HepG2 (cell line): ENCODE data around the gene AS3MT. TPM values are rescaled to one million over a fixed set of nuclear protein-coding genes. Genes with fewer than 3 reads are reported as not detected.

Experiments
- ATAC-seq: fragments of 200-7000 bp; cut with Tn5 transposase; 3 replicates; pipeline ENCODE4 v1.9.1; 2020; ENCODE audit warnings: mild to moderate bottlenecking, moderate library complexity
- BruUV-seq: library from RNA; stranded (reverse); fragments of 400-500 nt; replicated peaks from 2 replicates; lab custom pipeline; 2021; lab: Mats Ljungman, UMichigan
- CTCF ChIA-PET: fragments of 300-600 bp; formaldehyde crosslinking; extraction: SDS; loops from one replicate; lab custom pipeline; 2021; ENCODE audit warnings: low total read pairs, inconsistent platforms, low intra/inter-chr PET ratio; lab: Yijun Ruan, JAX
- POLR2A ChIA-PET: fragments of 350-600 bp; sonication (Branson Sonifier 250); formaldehyde crosslinking; loops from one replicate; lab custom pipeline; 2020; ENCODE audit warnings: antibody characterized with exemption, inconsistent platforms; lab: Yijun Ruan, JAX
- DNase-seq: peaks from one replicate; pipeline ENCODE4 v3.0.0-alpha.2; 2015; ENCODE audit warnings: low spot score
- FAIRE-seq: peaks from 3 replicates; lab custom pipeline; 2011; peaks lifted over from hg19 to GRCh38; lab: Jason Lieb, UNC
- H2AFZ ChIP-seq: one replicate; pipeline ENCODE4 v1.6.1; 2011; ENCODE audit warnings: low read length, inconsistent platforms
- H3K27ac ChIP-seq: fragments of 300-600 bp; 3 replicates; pipeline ENCODE4 v1.8.0; 2011; ENCODE audit warnings: mixed run types, mild to moderate bottlenecking, mixed read lengths, low read length, inconsistent platforms; ENCODE audit not compliant: insufficient read depth; ENCODE audit errors: extremely low read length
- H3K27me3 ChIP-seq, 2 experiments: fragments of 200-600 bp in 1 of 2; 2 replicates in 1 of 2; 3 replicates in 1 of 2; pipeline versions ENCODE4 v1.6.0 to v1.8.0; 2011; ENCODE audit warnings: low read length in 2 of 2, mild to moderate bottlenecking in 2 of 2, moderate library complexity in 2 of 2, inconsistent platforms in 1 of 2; ENCODE audit not compliant: insufficient read depth in 2 of 2, control insufficient read depth in 1 of 2
- H3K36me3 ChIP-seq, 2 experiments: fragments of 200-600 bp in 1 of 2; replicated peaks in 1 of 2; 2 replicates in 1 of 2; 3 replicates in 1 of 2; pipeline versions ENCODE4 v1.5.1 to v1.8.0; 2011; ENCODE audit warnings: low read length in 2 of 2, inconsistent platforms in 1 of 2; ENCODE audit not compliant: insufficient read depth in 2 of 2, control insufficient read depth in 1 of 2
- H3K4me1 ChIP-seq: 2 replicates; pipeline ENCODE4 v1.5.1; 2012; ENCODE audit warnings: low read length, inconsistent platforms; ENCODE audit not compliant: insufficient read depth
- H3K4me2 ChIP-seq: 2 replicates; pipeline ENCODE4 v1.6.0; 2011; ENCODE audit warnings: low read depth, low read length, inconsistent platforms
- H3K4me3 ChIP-seq, 3 experiments: fragments of 200-600 bp in 1 of 3; sonication (generic), shearing (Covaris generic) in 1 of 3; replicated peaks in 1 of 3; 2 replicates each; pipeline ENCODE4 v1.5.1; 2011 to 2016; ENCODE audit warnings: low read length in 3 of 3, inconsistent platforms in 2 of 3, low read depth in 2 of 3, mild to moderate bottlenecking in 2 of 3, control low read depth in 1 of 3, mixed read lengths in 1 of 3; ENCODE audit not compliant: insufficient read depth in 1 of 3
- H3K79me2 ChIP-seq: one replicate; pipeline ENCODE4 v1.6.1; 2011; ENCODE audit warnings: low read length, inconsistent platforms; ENCODE audit not compliant: insufficient read depth
- H3K9ac ChIP-seq: 2 replicates; pipeline ENCODE4 v1.6.0; 2011; ENCODE audit warnings: mild to moderate bottlenecking, low read depth, low read length, inconsistent platforms; ENCODE audit not compliant: insufficient read depth
- H3K9me3 ChIP-seq: 2 replicates; pipeline ENCODE4 v1.5.1; 2012; ENCODE audit warnings: mild to moderate bottlenecking, low read length
- H4K20me1 ChIP-seq: 2 replicates; pipeline ENCODE4 v1.6.0; 2011; ENCODE audit warnings: inconsistent platforms, mild to moderate bottlenecking, low read length, moderate library complexity; ENCODE audit not compliant: insufficient read depth
- BORCS8-MEF2B ChIP-seq: sonication (generic); formaldehyde crosslinking; IDR thresholded peaks from 2 replicates; pipeline ENCODE4 v1.8.0; 2022; ENCODE audit warnings: mild to moderate bottlenecking, missing genetic modification reagents
- CC2D1A ChIP-seq: sonication (generic); formaldehyde crosslinking; IDR thresholded peaks from 2 replicates; pipeline ENCODE4 v1.8.1; 2023; ENCODE audit warnings: mild to moderate bottlenecking, missing genetic modification reagents
- FIP1L1 ChIP-seq: fragments of 200-400 bp; formaldehyde crosslinking; IDR thresholded peaks from 2 replicates; pipeline ENCODE4 v1.6.1; 2018; ENCODE audit warnings: low read depth, mild to moderate bottlenecking, low read length, moderate library complexity, borderline replicate concordance; ENCODE audit not compliant: insufficient read depth
- HNRNPUL1 ChIP-seq: fragments of 200-400 bp; formaldehyde crosslinking; IDR thresholded peaks from 2 replicates; pipeline ENCODE4 v1.6.1; 2017; ENCODE audit warnings: low read depth, mild to moderate bottlenecking, low read length, moderate library complexity
- MIER2 ChIP-seq: IDR thresholded peaks from 2 replicates; pipeline ENCODE4 v1.6.1; 2016; ENCODE audit warnings: missing biosample characterization, missing genetic modification reagents
- MYC ChIP-seq: sonication (generic); formaldehyde crosslinking; IDR thresholded peaks from 2 replicates; pipeline ENCODE4 v1.9.0; 2021; ENCODE audit warnings: missing genetic modification reagents, borderline replicate concordance
- SMAD3 ChIP-seq: sonication (generic); formaldehyde crosslinking; IDR thresholded peaks from 2 replicates; pipeline ENCODE4 v1.4.0; 2020; ENCODE audit warnings: missing genetic modification reagents
- SPEN ChIP-seq: sonication (generic); formaldehyde crosslinking; IDR thresholded peaks from 2 replicates; pipeline ENCODE4 v1.5.1; 2020; ENCODE audit warnings: low read depth, mild to moderate bottlenecking, missing genetic modification reagents
- SRF ChIP-seq: IDR thresholded peaks from 2 replicates; pipeline ENCODE4 v1.6.1; 2011; ENCODE audit warnings: mild to moderate bottlenecking, low read depth, low read length, moderate library complexity
- ZIK1 ChIP-seq: sonication (generic); formaldehyde crosslinking; IDR thresholded peaks from 2 replicates; pipeline ENCODE4 v1.5.0; 2020; ENCODE audit warnings: mild to moderate bottlenecking, low read depth, missing genetic modification reagents, borderline replicate concordance
- ZNF34 ChIP-seq: sonication (generic); formaldehyde crosslinking; IDR thresholded peaks from 2 replicates; pipeline ENCODE4 v1.4.0; 2020; ENCODE audit warnings: mild to moderate bottlenecking, missing genetic modification reagents, borderline replicate concordance
- ZNF816 ChIP-seq: sonication (generic); formaldehyde crosslinking; IDR thresholded peaks from 2 replicates; pipeline ENCODE4 v1.8.0; 2022; ENCODE audit warnings: missing genetic modification reagents, mild to moderate bottlenecking, borderline replicate concordance
- WGBS: methylation state at CpG from one replicate; pipeline ENCODE4 v1.1.6; 2017; ENCODE audit warnings: low lambda C conversion rate; 5-methylcytosine and 5-hydroxymethylcytosine counted together
- in situ Hi-C: cut with HindIII; loops from 2 replicates; pipeline ENCODE4 v1.10.0; 2017; ENCODE audit warnings: low pct_unique_long_range_greater_than_20kb; ENCODE audit not compliant: extremely low pct_ligation_motif_present
- intact Hi-C: fragments of 100-400 bp; cut with micrococcal nuclease; formaldehyde crosslinking; loops from one replicate; pipeline ENCODE4 v1.10.0; 2022; ENCODE audit not compliant: unreplicated experiment
- polyA plus RNA-seq, 8 experiments: library from polyadenylated mRNA; depleted of rRNA in 3 of 8; stranded (reverse) in 7 of 8; unstranded in 1 of 8; fragments of >200 nt; fragmentation: Illumina TruSeq in 4 of 8; extraction: Trizol in 4 of 8; gene quantifications; 2 replicates each; pipeline versions ENCODE4 v1.2.1 to v1.2.3, GENCODE V29; 2011 to 2016; ENCODE audit warnings: low read depth in 4 of 8, missing spikeins in 1 of 8, mixed read lengths in 1 of 8; ENCODE audit not compliant: insufficient read depth in 1 of 8
- total RNA-seq, 5 experiments: library from RNA; depleted of rRNA; stranded (reverse); fragments of >200 nt; fragmentation: Illumina TruSeq; extraction: Trizol; gene quantifications; 2 replicates each; pipeline ENCODE4 v1.2.3, GENCODE V29; 2016; ENCODE audit warnings: low read depth in 1 of 5
- TF ChIP-seq, protein P1 (sequence below): sonication (generic); formaldehyde crosslinking; IDR thresholded peaks from 2 replicates; pipeline ENCODE4 v1.5.0; 2020; ENCODE audit warnings: missing genetic modification reagents
- TF ChIP-seq, protein P2 (sequence below): sonication (generic); formaldehyde crosslinking; IDR thresholded peaks from 2 replicates; pipeline ENCODE4 v1.4.0; 2020; ENCODE audit warnings: mild to moderate bottlenecking, missing genetic modification reagents, borderline replicate concordance

Gene AS3MT
- total and polyA plus RNA-seq, 2 of the 13 experiments (the other 11 are each of a cell fraction or from before 2014, with no cell fraction given): 8.7 to 17.4 TPM

DNA sequence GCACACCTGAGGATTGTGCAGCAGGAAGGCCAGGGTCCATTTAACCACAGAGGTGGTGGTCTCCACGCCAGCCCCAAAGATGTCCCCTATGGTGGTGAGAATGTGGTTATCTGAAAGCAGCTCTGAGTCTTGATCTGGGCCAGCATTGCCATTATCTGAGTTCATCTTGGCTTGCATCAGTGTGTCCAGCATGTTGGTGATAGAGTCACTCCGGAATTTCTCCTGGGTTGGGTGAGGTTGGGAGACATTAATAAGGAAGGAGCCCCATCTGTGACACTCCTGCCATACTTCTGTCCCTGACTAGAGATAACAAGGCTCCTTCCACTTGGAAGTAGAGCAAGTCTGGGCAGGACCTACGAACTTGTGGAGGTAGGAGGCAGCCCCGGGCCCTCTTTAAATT lies 36.3 kb upstream of the AS3MT start (continued):
- TF ChIP-seq CC2D1A (CRISPR knock-in tag) (no peak), ZNF816 (CRISPR knock-in tag) (no peak), SRF (no peak)

DNA sequence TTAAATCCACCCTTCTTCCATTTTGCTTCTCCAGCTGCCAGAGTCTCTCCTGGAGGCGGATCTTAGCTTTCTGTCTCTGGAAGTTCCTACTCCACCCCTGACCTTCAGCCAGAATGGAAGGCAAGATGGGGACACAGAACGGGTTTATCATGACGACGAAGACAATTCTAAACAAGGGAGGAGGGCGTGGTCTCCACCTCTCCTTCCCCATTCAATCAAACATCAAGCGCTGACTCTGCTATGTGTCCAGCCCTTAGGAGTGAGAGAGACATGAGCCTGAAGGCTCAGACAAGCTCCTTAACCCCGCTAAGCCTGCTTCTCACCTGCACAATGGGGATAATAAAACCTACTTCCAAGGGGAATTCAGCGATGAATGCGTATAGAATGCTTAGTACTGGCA lies 35.1 kb upstream of the AS3MT start:
- ATAC-seq: no peak

More for the DNA sequence above, 35.1 kb upstream of the AS3MT start:
- Histone ChIP-seq H3K27me3 (no peaks in the 10 kb centered on the region; a peak in 2 of 5 replicates), H3K9ac (no peak overlapping the region), H2AFZ (no peak overlapping the region), H3K4me1 (peaks cover 31% of the 10 kb centered on the region), H3K36me3 (no peaks in the 10 kb centered on the region), H3K4me3 (no peak overlapping the region), H3K9me3 (peaks cover 13% of the 10 kb centered on the region; the same call in 1 of the 2 replicates), H4K20me1 (no peaks in the 10 kb centered on the region), H3K4me2 (no peak overlapping the region), H3K27ac (no peak overlapping the region), H3K79me2 (no peaks in the 10 kb centered on the region)
- intact Hi-C loops: loop anchor here (2.0 kb wide), 1 partner anchor 105 kb away; no protein-coding TSS in a partner anchor
- ChIA-PET CTCF (interaction anchor here (0.8 to 3.0 kb wide), 5 partner anchors 67 to 410 kb away, joined by 4 to 40 read pairs (median 6); no protein-coding TSS in a partner anchor), POLR2A (no interaction called here)
- TF ChIP-seq SPEN (CRISPR knock-in tag) (no peak), ZNF34 (no peak), HNRNPUL1 (no peak), MIER2 (CRISPR knock-in tag) (no peak), MYC (no peak), BORCS8-MEF2B (CRISPR knock-in tag) (no peak), FIP1L1 (no peak), SMAD3 (CRISPR knock-in tag) (no peak), ZIK1 (no peak)
- TF ChIP-seq, protein P1, sequence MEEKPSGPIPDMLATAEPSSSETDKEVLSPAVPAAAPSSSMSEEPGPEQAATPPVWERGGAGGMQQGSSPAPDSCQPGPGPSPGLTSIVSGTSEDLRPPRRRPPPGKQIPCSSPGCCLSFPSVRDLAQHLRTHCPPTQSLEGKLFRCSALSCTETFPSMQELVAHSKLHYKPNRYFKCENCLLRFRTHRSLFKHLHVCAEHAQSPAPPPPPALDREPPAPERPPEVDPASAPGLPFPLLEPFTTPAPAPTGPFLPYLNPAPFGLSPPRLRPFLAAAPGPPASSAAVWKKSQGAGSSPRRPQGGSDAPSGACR (CRISPR knock-in tag): no peak
- TF ChIP-seq, protein P2, sequence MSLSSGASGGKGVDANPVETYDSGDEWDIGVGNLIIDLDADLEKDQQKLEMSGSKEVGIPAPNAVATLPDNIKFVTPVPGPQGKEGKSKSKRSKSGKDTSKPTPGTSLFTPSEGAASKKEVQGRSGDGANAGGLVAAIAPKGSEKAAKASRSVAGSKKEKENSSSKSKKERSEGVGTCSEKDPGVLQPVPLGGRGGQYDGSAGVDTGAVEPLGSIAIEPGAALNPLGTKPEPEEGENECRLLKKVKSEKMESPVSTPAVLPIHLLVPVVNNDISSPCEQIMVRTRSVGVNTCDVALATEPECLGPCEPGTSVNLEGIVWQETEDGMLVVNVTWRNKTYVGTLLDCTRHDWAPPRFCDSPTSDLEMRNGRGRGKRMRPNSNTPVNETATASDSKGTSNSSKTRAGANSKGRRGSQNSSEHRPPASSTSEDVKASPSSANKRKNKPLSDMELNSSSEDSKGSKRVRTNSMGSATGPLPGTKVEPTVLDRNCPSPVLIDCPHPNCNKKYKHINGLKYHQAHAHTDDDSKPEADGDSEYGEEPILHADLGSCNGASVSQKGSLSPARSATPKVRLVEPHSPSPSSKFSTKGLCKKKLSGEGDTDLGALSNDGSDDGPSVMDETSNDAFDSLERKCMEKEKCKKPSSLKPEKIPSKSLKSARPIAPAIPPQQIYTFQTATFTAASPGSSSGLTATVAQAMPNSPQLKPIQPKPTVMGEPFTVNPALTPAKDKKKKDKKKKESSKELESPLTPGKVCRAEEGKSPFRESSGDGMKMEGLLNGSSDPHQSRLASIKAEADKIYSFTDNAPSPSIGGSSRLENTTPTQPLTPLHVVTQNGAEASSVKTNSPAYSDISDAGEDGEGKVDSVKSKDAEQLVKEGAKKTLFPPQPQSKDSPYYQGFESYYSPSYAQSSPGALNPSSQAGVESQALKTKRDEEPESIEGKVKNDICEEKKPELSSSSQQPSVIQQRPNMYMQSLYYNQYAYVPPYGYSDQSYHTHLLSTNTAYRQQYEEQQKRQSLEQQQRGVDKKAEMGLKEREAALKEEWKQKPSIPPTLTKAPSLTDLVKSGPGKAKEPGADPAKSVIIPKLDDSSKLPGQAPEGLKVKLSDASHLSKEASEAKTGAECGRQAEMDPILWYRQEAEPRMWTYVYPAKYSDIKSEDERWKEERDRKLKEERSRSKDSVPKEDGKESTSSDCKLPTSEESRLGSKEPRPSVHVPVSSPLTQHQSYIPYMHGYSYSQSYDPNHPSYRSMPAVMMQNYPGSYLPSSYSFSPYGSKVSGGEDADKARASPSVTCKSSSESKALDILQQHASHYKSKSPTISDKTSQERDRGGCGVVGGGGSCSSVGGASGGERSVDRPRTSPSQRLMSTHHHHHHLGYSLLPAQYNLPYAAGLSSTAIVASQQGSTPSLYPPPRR (CRISPR knock-in tag): no peak
- BruUV-seq: no TSS peak
- WGBS: 57% methylated on average over 9 of the region's 9 CpGs
- no peak for FAIRE-seq
- DNase-seq: no peak
- in situ Hi-C loops: loop anchor here (5.0 kb wide), 1 partner anchor 233 kb away; no protein-coding TSS in a partner anchor
